Ammon's horn (tissue), 1 donor: ENCODE measurements around the gene SLC25A52.
"Not testable (repeated sequence)": the region's sequence is repeated elsewhere in the genome, so short reads cannot be mapped to it uniquely, and the experiment has no call there.

ENCODE experiments used
- DNase-seq: peaks from one replicate; pipeline ENCODE4 v3.0.0-alpha.2; 2016; ENCODE audit warnings: low spot score

Gene SLC25A52

GRCh38 chr18:31760695-31761094 is at the start of gene SLC25A52:
TSS of gene SLC25A52 (minus strand) at chr18:31760880. CDS start at chr18:31760661, 219 bp downstream.
- DNase-seq: no peak

DNA sequence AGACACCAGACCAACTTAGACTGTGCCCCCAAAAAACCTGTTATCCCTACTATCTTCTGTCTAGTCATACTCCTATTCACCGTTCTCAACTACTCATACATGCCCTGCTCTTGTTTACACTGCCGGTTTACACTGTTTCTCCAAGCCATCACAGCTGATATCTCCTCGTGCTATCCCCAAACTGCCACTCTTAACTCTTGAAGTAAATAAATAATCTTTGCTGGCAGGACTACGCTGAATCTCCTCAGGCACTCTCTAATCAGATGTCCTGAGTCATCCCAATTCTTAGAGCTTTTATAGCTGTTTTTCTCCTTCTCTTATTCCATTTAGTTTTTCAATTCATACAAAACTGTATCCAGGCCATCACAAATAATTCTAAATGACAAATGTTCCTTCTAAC is 48.4 kb upstream of the SLC25A52 start:
- DNase-seq: not testable (repeated sequence)

GRCh38 chr18:31801078-31801477 is 40.4 kb upstream of the SLC25A52 start:
- no peak for DNase-seq

DNA sequence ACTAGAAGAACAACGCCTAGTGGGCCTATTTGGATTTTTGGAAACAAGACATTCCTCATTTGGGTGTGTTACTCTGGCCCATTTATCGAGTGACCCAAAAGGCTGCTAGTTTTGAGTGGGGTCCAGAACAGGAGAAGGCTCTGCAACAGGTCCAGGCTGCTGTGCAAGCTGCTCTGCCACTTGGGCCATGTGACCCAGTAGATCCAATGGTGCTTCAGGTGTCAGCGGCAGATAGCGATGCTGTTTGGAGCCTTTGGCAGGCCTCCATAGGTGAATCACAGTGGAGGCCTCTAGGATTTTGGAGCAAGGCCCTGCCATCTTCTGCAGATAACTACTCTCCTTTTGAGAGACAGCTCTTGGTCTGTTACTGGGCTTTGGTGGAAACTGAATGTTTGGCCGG is 38.6 kb upstream of the SLC25A52 start:
- not testable (repeated sequence) for DNase-seq

- DNase-seq: no peak
Measured at GRCh38 chr18:31798399-31798798, 37.7 kb upstream of the SLC25A52 start.

DNA sequence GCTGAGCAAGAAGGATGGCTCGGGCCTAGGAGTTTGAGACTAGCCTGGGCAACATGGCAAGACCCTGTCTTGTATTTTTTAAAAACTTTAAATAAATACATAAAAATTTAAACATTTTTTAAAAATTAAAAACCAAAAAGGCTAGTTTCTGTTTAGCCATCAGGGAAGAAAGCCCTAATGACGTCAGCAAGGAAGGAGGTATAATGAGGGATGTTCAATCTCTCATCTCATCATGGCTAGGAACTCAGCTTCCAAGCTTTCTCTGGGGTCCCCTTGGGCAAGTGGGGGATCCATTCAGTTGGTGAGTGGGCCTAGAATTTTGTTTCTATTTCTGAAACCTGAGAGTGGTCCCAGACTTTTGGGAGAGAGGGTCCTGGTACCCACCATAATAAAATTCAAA is 35.1 kb upstream of the SLC25A52 start:
- DNase-seq: no peak

DNA sequence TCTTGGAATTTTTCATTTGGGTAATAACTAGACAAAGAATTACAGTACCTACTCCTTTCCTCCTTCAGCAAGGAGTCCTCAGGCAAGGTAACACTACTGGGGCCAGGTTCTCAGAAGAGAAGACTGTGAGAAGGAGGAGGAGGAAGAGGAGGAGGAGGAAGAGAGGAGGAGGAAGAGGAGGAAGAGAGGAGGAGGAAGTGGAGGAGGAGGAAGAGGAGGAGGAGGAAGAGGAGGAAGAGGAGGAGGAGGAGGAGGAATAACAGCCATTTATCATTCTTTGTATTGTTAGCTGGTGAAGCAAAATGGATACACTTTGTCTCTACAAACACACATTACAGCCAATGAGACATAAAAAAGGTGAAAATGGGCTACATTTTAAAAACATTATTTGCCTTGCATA is 32.9 kb upstream of the SLC25A52 start:
- no peak for DNase-seq

DNA sequence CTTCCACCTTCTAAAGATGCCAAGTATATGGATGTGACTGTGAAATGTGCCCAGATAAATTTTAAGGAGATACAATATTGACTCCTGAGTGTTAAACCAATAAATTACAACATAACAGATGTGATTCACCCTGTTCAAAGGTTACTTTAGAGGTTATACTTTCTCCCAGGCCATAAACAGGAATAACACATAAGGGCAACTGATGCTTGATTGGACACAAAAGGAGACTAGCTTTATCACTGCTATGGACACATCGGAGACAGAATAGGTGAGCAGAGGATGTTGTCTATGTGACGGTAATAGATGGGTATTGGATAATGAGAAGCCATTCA is 31.9 kb upstream of the SLC25A52 start:
- DNase-seq: no peak

DNA sequence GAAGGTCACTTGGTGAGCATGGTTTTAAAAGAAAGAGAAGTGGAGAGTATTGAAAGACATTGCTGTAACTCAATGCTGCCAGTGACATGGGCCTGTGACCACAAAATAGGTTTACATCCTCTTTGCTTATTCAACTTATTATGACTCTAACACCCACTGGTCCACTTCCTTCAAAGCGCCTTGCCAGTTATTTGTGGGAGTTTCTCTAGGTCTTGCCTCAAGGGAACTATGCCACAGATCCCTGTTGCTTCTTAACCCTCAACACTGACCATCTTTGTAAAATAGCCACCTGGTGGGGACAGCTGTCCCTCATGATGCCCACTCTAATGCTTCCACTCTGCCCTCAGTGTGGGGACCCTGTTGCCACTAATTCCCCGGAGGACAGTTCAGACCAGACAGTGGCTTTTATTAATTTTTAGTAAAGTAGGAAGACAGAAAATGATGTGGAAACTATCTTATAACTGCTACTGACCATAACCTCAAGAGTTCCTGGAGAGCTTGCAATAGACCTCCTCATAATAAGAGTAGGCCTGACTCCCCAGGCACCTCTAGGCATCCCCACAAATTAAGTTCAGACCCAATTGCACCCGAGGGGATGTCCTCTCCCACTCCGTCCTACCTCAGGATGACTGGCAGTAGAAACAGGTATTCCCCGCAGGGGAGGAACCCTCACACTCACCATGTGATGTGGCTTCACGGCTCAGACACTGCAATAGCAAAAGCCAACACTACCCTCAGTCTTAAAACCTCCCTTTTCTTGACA is 31.3 kb upstream of the SLC25A52 start:
- DNase-seq: peak; percentile 11

- no peak for DNase-seq
Measured at GRCh38 chr18:31789409-31789808, 28.7 kb upstream of the SLC25A52 start.

GRCh38 chr18:31783059-31783458 is 22.4 kb upstream of the SLC25A52 start:
- no peak for DNase-seq

DNA sequence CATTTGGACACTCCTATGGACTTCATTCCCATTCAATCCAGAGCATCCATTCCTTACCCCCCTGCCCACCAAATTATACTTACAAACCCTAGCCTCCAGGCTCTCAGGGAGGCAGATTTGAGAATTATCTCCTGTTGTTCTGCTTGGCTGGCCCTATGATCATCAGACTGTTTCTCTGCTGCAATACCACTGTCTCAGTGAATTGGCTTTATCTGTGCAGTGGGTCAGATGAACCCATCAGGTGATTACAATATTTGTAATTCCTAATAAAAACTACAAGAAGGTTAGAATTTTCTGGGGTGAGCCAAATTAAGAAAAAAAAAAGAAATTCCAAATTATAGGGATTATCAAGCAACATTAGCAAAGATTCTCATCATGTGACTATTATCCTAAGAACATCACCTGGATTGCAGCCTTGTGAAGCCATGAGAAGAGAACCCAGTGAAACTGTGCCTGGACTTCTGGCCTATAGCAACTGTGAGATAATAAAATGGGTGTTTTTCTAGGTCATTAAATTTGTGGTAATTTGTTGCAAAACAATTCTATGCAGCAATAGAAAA is 17.8 kb upstream of the SLC25A52 start:
- no peak for DNase-seq

- no peak for DNase-seq
Measured at GRCh38 chr18:31776093-31776492, 15.4 kb upstream of the SLC25A52 start.

DNA sequence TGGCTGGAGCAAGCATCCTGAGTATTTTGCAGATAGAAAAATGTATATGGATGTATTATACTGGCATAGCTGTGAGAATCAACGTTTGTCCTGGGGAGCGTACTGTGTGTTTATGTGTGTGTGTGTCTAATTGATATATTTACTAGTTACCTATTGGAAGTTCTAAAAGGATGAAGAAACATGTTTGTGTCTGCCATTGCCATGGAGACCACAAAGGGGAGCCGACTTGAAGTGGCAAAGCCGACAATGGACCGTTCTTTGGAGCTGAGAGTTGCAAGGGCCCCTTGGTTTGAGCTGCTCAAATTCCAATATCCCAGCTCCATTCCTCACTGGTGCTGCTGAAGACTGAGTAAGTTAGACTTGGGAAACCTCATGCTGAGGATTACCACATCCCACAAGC is 14.3 kb upstream of the SLC25A52 start:
- no peak for DNase-seq

DNA sequence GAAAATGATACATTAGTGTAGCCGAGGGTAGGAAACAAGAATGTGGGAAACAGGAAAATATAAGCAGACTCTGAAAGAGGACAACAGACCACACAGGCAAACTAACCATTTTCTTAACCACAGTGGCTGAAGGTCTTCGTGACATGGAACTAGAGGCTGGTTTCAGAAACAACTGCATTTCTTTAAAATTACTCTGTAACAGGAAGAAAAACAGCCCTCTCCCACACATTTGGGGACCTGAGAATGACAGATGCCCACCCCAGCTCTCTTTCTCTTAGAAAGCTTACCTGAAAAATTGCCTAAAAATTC is 13.8 kb upstream of the SLC25A52 start:
- no peak for DNase-seq

DNA sequence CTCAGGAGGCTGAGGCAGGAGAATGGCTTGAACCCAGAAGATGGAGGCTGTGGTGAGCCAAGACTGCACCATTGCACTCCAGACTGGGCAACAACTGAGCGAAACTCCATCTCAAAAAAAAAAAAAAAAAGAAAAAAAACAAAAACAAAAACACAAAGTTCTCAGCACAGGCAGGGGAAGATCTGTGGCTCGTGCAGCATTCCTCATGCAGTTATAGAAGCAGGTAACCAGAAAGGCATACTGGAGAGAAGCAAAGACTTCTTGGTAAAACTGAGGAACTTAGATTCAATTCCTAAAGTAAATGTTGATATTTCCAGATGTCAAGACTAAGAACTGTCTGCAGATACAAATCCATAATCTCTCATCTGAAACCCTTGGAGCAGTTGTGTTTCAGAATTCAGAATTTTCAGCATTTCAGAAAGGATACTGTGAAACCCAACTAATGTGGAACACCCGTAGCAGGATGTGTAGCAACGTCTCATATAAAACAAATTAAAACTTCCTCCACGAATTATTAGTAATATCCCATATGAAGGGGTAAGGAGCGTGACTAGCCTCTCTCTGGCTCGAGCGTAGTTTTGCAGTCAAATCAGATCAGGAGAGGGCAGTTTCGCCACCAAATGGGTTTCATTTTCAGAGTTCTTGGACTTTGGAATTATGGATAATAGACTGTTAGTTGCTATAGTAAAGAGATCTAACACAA is 13.2 kb upstream of the SLC25A52 start:
- DNase-seq: no peak

DNA sequence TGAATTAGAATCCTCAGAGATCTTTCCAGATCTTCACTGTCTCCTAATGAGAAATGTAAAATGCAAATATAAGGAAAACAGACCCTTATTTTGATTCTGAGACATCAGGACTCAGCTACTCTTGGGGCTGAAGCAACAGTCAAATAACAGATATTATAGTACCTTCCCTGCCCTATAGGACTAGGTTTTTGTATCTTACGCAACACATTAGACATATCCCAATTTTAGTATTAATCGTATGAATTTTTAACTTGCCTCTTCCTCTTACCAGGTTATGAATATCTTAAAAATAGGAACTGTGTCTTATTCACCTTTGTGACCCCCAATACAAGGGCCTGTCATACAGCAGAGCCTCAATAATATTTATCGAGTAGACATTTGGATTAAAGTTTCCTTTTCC is 12.0 kb upstream of the SLC25A52 start:
- no peak for DNase-seq

DNA sequence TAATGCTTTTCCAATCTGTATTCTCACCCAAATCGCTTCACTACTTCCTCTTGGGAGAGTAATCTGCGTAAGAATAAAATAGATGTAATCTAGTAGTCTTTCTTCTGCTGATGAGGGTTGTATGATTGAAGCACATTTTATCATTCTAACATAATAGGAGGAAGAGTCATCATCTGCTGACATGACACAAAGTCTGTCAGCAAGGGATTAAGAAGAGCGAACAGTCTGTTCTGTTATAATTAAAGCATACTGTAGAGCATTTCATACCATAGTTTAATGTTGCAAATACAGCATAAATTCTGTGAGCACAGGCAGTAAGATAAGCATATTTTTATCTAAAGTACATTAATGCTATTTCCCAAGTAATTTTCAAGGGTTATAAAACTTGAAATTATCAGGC is 10.4 kb downstream of the SLC25A52 start:
- DNase-seq: peak; percentile 5

DNA sequence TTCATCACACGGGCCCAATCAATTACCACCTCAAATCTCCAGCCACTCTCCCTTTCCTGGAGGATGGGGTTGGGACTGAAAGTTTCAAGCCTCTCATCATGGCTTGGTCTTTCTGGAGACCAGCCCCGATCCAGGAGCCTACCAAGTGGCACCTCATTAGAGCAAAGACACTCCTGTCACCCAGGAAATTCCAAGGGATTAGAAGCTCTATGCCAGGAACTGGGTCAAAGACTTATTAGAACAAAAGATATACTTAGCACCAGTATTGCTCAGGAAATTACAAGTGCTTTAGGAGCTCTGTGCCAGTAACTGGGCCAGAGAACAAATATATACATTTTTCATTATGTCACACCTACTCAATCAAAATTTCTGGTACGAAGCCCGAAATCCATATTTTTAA is 14.3 kb downstream of the SLC25A52 start:
- no peak for DNase-seq

- DNase-seq: no peak
Measured at GRCh38 chr18:31744321-31745067, 16.2 kb downstream of the SLC25A52 start.

- DNase-seq: not testable (repeated sequence)
Measured at GRCh38 chr18:31743600-31743999, 17.1 kb downstream of the SLC25A52 start.

DNA sequence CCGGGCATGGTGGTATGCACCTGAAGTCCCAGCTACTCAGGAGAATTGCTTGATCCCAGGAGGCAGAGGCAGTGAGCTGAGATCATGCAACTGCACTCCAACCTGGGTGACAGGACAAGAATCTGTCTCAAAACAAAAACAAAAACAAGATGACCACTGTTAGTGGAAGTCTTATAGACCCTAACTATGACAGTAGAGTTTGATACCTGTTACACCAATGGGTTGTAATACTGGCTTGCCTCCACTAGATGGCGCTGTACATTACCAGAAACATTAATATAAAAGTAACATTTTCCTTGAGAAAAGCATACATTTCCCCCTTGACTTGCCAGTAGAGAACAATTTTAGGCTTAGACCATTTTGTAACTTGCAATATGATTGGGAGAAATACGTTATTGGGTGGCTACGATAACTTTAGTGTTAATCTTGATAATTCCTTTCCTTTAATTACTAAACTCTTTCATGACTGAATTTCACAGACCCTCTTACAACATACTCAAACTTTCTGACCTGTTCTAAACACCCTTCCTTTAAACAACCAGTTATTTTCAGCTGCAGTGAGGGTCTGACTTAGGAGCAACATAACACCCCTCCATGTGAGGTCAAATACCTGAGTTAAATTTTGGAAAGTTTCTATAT is 19.5 kb downstream of the SLC25A52 start:
- peak; percentile 33 for DNase-seq
